GM10266 (cell line): ENCODE results near the gene MAP3K9.

Experiments
- DNase-seq: peaks from one replicate; pipeline ENCODE4 v3.0.0; 2012; ENCODE audit errors: extremely low spot score
- TF ChIP-seq, protein P1 (sequence below): IDR thresholded peaks from 2 replicates; pipeline ENCODE4 v1.5.1; 2012; ENCODE audit warnings: mild to moderate bottlenecking, low read depth; ENCODE audit not compliant: control insufficient read depth, insufficient read depth; ENCODE audit errors: missing control alignments

Gene MAP3K9

DNA sequence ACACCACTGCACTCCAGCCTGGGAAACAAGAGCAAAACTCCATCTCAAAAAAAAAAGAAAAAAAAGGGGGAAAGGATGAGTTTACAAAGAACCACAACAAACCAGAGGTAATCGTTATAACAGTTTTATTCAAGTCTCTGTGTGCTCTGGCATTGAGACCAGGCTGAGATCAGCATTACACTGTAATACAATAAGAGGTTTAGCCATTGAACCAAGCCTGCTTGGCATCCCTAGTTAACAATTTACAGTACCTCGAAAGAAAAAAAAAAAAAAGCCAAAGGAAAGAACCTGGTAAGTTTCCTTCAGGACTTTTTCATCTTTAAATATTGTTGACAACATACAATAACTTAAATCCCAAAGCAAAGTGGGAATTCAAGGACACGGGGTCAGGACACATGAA is 86.9 kb downstream of the MAP3K9 start:
- TF ChIP-seq, protein P1, sequence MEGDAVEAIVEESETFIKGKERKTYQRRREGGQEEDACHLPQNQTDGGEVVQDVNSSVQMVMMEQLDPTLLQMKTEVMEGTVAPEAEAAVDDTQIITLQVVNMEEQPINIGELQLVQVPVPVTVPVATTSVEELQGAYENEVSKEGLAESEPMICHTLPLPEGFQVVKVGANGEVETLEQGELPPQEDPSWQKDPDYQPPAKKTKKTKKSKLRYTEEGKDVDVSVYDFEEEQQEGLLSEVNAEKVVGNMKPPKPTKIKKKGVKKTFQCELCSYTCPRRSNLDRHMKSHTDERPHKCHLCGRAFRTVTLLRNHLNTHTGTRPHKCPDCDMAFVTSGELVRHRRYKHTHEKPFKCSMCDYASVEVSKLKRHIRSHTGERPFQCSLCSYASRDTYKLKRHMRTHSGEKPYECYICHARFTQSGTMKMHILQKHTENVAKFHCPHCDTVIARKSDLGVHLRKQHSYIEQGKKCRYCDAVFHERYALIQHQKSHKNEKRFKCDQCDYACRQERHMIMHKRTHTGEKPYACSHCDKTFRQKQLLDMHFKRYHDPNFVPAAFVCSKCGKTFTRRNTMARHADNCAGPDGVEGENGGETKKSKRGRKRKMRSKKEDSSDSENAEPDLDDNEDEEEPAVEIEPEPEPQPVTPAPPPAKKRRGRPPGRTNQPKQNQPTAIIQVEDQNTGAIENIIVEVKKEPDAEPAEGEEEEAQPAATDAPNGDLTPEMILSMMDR: no peak
- DNase-seq: no peak

DNA sequence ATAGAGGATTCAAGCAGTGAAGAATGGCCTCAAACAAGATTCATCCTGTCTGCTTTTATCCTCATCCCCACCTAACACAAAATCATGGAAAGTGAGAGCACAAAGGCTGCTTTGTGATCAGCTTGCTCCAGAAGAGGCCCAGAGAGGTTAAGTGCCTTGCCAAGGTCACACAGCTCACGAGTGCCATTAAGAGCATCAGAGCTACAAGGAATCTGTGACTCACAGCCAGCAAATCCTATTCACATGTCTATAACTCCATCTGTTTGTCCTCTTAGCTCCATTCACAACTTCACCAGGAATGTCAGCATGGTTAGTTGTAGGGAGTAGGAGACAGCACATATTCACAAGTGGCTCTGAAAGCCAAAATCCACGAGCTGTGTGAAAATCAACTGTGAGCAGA is 87.8 kb downstream of the MAP3K9 start:
- DNase-seq: no peak
- TF ChIP-seq, protein P1: no peak

DNA sequence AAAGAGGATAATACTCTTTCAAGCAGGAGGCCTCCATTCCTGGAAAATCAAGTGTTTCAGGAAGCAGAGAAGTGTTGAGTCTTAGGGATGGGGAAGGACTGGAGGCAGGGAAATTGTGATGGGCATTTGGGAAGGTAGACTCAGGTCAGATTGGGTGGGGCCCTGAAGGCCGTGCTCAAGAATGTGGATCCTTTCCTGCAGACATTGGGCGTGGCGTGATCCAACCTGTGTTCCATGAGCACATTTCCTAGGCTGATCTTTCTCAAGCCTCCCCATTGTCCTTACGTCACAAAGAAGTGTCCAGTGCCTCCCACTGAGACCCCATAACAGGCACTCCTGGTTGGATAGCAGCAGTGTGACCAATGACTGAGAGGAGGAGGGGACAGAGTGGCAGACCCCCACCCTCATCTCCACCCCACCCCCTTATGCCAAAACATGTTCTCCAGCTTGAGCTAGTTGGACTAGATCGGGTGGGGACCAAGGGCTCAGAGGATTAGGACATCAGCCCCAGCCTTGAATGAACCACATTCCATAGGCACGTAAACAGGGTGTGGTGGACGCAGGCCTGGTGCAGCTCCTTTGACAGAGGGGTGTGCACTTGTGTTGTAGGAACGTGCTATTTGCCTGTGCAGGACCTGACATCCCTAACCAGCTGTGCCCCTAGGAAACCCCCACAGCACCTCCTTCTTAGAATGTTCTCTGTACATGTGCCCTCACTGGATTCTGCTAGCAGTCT is 90.8 kb downstream of the MAP3K9 start:
- TF ChIP-seq, protein P1: no peak
- no peak for DNase-seq

DNA sequence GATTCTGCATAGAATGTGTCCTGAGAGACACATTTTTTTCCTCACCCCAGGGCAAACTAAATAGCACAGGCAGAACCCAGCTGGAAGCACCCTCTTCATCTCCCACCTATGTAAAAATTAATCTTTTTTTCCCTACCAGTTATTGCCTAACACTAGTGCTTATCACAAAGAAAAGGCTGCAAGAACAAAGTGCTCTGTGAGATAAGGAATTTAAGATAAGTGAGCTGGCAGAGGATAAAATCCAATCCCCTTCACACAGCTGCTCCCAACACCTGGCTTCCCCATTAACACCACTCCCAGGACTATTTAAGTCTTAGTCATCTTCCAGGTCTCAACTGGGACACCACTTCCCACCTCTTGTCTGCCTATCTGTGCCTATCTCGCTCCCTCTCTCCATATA is 92.4 kb downstream of the MAP3K9 start:
- DNase-seq: no peak
- TF ChIP-seq, protein P1: no peak

DNA sequence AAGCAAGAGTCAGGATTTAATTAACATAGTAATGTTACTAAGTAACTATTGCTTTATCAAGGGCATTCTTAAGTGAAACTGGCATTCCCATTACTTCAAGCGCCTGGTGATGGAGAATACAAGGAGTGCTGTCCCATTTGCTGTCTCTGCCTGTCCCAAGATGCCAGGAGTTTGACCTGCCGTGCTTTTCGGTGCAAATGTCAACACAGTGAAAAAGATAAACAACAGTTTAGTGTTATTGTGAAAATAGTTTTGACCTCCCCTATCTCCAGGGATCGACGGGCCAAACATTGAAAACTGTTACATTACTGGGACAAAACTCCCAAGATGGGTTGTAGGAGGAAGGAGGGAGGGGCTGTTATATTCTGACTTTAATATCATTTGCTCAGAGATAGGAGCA is 92.8 kb downstream of the MAP3K9 start:
- no peak for DNase-seq
- TF ChIP-seq, protein P1: no peak

DNA sequence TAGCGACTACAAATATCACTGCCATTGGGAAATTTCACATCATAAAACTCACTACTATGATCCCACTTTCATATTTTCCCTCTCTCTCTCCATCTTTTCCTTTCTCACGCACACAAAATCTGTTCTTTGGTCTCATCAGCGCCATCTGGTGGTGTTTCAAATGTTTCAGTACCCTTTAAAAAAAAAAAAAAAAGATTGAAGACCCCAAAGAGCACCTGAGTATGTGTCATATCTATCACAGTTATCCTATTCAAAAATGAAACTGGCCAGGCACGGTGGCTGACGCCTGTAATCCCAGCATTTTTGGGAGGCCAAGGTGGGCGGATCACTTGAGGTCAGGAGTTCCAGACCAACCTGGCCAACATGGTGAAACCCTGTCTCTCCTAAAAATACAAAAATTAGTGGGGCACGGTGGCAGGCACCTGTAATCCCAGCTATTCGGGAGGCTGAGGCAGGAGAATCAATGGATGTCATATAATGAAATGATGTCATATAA is 95.2 kb downstream of the MAP3K9 start:
- TF ChIP-seq, protein P1: peak; percentile 42
- DNase-seq: peak; percentile 43

DNA sequence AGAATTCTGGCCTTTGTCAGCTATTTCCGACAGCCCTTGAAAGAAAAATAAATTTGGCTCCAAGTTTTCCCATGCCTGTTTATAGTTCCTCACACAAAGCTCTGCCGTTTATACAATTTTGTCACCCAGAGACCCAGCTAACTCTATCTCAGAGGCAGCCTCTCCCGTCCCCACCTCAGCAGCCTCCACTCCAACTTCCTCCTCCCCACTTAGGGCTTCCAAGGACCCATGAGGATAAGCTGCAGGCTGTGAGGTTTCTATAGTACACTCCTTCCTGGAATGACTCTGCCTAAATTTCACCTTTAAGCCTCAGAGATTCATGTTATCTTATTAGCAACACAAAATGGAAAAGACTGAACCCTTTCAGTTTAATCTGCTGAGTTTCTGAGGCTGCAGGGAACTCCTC is 95.8 kb downstream of the MAP3K9 start:
- TF ChIP-seq, protein P1: no peak
- no peak for DNase-seq
